Measurements from ENCODE around the gene SPOPL. TPM values are rescaled to one million over a fixed set of nuclear protein-coding genes. Genes with fewer than 3 reads are reported as not detected.
"Not testable (repeated sequence)": the region's sequence is repeated elsewhere in the genome, so short reads cannot be mapped to it uniquely, and the experiment has no call there.

SPOPL gene
- total RNA-seq, 1 experiment from 2014 or later, result 20.3 TPM

DNA sequence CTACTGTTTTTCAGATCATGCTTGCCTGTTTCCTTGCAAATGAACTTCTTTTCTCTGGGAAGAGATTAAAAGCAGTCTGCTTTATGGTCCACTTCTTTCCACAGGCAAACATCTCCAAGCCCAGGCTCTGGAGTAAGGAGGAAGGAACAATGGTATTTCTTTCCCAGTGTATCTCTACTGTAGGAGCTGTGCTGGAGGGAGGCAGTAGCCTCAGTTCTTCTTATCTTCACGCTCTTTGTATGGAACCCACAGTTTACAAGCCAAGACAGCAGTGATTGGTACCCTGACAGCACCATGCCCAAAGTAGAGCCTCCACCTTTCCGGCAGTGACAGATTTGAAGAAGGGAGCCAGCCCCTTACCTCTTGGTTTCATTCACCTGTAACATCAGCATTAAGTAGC, 35.2 kb downstream of the SPOPL start:
- ChIA-PET POLR2A (ENCODE audit: low non-redundant PET) (no interaction called here), CTCF (no interaction called here)
- BruUV-seq (replicated peaks), result no TSS peak
- Histone ChIP-seq H3K9me3 (ENCODE audit: low read depth, low read length, poor library complexity, severe bottlenecking) (peaks cover 8% of the 10 kb centered on the region), H3K36me3 (ENCODE audit: insufficient read depth, low read length, poor library complexity, severe bottlenecking) (no peaks in the 10 kb centered on the region), H3K4me3 (ENCODE audit: low read depth, low read length, poor library complexity, severe bottlenecking) (no peak overlapping the region), H3K27me3 (replicated peaks; ENCODE audit: insufficient read depth, low read depth, low read length, poor library complexity) (no peaks in the 10 kb centered on the region), H3K27ac (ENCODE audit: low read depth, low read length, poor library complexity, severe bottlenecking) (no peak overlapping the region), H3K4me1 (ENCODE audit: insufficient read depth, low read length, poor library complexity, severe bottlenecking) (peaks cover 11% of the 10 kb centered on the region)
- no peak for TF ChIP-seq EZH2 (IDR thresholded peaks at IDR 0.05; ENCODE audit: borderline replicate concordance, low read depth, low read length, poor library complexity, severe bottlenecking)
- intact Hi-C loops (cut with micrococcal nuclease; ENCODE audit: unreplicated experiment), result no loop called here
- no peak for DNase-seq (ENCODE audit: low spot score)

DNA sequence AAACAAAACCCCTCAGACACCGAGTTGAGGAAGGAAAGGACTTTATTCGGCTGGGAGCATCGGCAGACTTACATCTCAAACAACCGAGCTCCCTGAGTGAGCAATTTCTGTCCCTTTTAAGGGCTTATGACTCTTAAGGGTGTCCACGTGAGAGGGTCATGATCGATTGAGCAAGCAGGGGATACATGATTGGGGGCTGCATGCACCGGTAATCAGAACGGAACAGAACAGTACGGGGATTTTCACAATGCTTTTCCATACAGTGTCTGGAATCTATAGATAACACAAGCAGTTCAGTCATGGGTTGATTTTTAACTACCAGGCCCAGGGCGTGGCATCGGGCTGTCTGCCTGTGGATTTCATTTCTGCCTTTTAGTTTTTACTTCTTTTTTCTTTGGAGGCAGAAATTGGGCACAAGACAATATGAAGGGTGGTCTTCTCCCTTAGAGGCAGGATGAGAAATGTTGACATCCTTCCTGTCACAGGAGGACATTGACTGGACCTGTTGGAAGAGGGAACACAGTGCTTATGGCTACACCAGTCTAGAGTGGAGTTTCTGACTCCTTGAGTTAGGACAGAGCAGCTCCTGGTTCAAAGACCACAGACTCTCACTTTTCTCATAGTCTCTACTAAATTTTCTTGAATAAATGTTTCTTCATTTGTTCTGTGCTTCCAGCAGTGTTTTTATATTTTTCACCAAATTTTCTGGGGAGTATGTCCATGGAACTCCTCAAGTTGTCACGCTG, 35.8 kb downstream of the SPOPL start:
- DNase-seq (ENCODE audit: low spot score), result no peak
- Histone ChIP-seq H3K4me1 (ENCODE audit: insufficient read depth, low read length, poor library complexity, severe bottlenecking) (peaks cover 5% of the 10 kb centered on the region), H3K36me3 (ENCODE audit: insufficient read depth, low read length, poor library complexity, severe bottlenecking) (no peaks in the 10 kb centered on the region), H3K4me3 (ENCODE audit: low read depth, low read length, poor library complexity, severe bottlenecking) (no peak overlapping the region), H3K27ac (ENCODE audit: low read depth, low read length, poor library complexity, severe bottlenecking) (no peak overlapping the region), H3K27me3 (replicated peaks; ENCODE audit: insufficient read depth, low read depth, low read length, poor library complexity) (no peaks in the 10 kb centered on the region), H3K9me3 (ENCODE audit: low read depth, low read length, poor library complexity, severe bottlenecking) (peaks cover 8% of the 10 kb centered on the region)
- POLR2A ChIA-PET (ENCODE audit: low non-redundant PET), result no interaction called here
- intact Hi-C loops (cut with micrococcal nuclease; ENCODE audit: unreplicated experiment), result no loop called here
- no TSS peak for BruUV-seq (replicated peaks)
- CTCF ChIA-PET, result no interaction called here
- no peak for TF ChIP-seq EZH2 (IDR thresholded peaks at IDR 0.05; ENCODE audit: borderline replicate concordance, low read depth, low read length, poor library complexity, severe bottlenecking)
- TF ChIP-seq, protein P1, sequence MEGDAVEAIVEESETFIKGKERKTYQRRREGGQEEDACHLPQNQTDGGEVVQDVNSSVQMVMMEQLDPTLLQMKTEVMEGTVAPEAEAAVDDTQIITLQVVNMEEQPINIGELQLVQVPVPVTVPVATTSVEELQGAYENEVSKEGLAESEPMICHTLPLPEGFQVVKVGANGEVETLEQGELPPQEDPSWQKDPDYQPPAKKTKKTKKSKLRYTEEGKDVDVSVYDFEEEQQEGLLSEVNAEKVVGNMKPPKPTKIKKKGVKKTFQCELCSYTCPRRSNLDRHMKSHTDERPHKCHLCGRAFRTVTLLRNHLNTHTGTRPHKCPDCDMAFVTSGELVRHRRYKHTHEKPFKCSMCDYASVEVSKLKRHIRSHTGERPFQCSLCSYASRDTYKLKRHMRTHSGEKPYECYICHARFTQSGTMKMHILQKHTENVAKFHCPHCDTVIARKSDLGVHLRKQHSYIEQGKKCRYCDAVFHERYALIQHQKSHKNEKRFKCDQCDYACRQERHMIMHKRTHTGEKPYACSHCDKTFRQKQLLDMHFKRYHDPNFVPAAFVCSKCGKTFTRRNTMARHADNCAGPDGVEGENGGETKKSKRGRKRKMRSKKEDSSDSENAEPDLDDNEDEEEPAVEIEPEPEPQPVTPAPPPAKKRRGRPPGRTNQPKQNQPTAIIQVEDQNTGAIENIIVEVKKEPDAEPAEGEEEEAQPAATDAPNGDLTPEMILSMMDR (conservative IDR thresholded peaks at IDR 0.05; ENCODE audit: low read depth, low read length), result no peak

DNA sequence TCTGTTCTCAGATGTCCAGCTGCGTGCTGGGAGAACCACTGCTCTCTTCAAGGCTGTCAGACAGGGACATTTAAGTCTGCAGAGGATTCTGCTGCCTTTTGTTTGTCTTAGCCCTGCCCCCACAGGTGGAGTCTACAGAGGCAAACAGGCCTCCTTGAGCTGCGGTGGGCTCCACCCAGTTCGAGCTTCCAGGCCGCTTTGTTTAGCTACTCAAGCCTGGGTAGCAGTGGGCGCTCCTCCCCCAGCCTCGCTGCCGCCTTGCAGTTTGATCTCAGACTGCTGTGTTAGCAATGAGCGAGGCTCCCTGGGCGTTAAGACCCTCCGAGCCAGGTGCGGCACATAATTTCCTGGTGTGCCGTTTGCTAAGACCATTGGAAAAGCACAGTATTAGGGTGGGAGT, 42.6 kb downstream of the SPOPL start:
- POLR2A ChIA-PET (ENCODE audit: low non-redundant PET); DNase-seq (ENCODE audit: low spot score); H3K4me1 ChIP-seq (ENCODE audit: insufficient read depth, low read length, poor library complexity, severe bottlenecking); H3K36me3 ChIP-seq (ENCODE audit: insufficient read depth, low read length, poor library complexity, severe bottlenecking); BruUV-seq (replicated peaks); intact Hi-C loops (cut with micrococcal nuclease; ENCODE audit: unreplicated experiment); H3K27ac ChIP-seq (ENCODE audit: low read depth, low read length, poor library complexity, severe bottlenecking); H3K27me3 ChIP-seq (replicated peaks; ENCODE audit: insufficient read depth, low read depth, low read length, poor library complexity); H3K4me3 ChIP-seq (ENCODE audit: low read depth, low read length, poor library complexity, severe bottlenecking); H3K9me3 ChIP-seq (ENCODE audit: low read depth, low read length, poor library complexity, severe bottlenecking): not testable (repeated sequence)
- CTCF ChIA-PET, result interaction anchor here (0.6 kb wide), 1 partner anchor 242 kb away, joined by 3 read pairs; no protein-coding TSS in a partner anchor

GRCh38 chr2:138548796-138549195, 47.2 kb downstream of the SPOPL start:
- TF ChIP-seq, protein P1 (conservative IDR thresholded peaks at IDR 0.05; ENCODE audit: low read depth, low read length), result no peak
- TF ChIP-seq EZH2 (IDR thresholded peaks at IDR 0.05; ENCODE audit: borderline replicate concordance, low read depth, low read length, poor library complexity, severe bottlenecking), result no peak
- Histone ChIP-seq H3K27me3 (replicated peaks; ENCODE audit: insufficient read depth, low read depth, low read length, poor library complexity) (no peaks in the 10 kb centered on the region), H3K4me3 (ENCODE audit: low read depth, low read length, poor library complexity, severe bottlenecking) (no peak overlapping the region), H3K9me3 (ENCODE audit: low read depth, low read length, poor library complexity, severe bottlenecking) (no peaks in the 10 kb centered on the region), H3K27ac (ENCODE audit: low read depth, low read length, poor library complexity, severe bottlenecking) (no peak overlapping the region), H3K36me3 (ENCODE audit: insufficient read depth, low read length, poor library complexity, severe bottlenecking) (no peaks in the 10 kb centered on the region), H3K4me1 (ENCODE audit: insufficient read depth, low read length, poor library complexity, severe bottlenecking) (no peaks in the 10 kb centered on the region)
- no TSS peak for BruUV-seq (replicated peaks)
- ChIA-PET POLR2A (ENCODE audit: low non-redundant PET) (no interaction called here), CTCF (no interaction called here)
- intact Hi-C loops (cut with micrococcal nuclease; ENCODE audit: unreplicated experiment), result no loop called here
- no peak for DNase-seq (ENCODE audit: low spot score)
